Hematopoietic multipotent progenitor cell treated with erythropoietin and hydrocortisone succinate and interleukin-3 and kit ligand, for 17 days (in vitro differentiated cells): Measurements from ENCODE around the gene SLC37A3.
"Not testable (repeated sequence)": the region's sequence is repeated elsewhere in the genome, so short reads cannot be mapped to it uniquely, and the experiment has no call there.

ENCODE experiments used
- DNase-seq: peaks from one replicate; pipeline ENCODE4 v3.0.0-alpha.2; 2015; ENCODE audit warnings: low spot score

Gene SLC37A3, protein sequence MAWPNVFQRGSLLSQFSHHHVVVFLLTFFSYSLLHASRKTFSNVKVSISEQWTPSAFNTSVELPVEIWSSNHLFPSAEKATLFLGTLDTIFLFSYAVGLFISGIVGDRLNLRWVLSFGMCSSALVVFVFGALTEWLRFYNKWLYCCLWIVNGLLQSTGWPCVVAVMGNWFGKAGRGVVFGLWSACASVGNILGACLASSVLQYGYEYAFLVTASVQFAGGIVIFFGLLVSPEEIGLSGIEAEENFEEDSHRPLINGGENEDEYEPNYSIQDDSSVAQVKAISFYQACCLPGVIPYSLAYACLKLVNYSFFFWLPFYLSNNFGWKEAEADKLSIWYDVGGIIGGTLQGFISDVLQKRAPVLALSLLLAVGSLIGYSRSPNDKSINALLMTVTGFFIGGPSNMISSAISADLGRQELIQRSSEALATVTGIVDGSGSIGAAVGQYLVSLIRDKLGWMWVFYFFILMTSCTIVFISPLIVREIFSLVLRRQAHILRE

DNA sequence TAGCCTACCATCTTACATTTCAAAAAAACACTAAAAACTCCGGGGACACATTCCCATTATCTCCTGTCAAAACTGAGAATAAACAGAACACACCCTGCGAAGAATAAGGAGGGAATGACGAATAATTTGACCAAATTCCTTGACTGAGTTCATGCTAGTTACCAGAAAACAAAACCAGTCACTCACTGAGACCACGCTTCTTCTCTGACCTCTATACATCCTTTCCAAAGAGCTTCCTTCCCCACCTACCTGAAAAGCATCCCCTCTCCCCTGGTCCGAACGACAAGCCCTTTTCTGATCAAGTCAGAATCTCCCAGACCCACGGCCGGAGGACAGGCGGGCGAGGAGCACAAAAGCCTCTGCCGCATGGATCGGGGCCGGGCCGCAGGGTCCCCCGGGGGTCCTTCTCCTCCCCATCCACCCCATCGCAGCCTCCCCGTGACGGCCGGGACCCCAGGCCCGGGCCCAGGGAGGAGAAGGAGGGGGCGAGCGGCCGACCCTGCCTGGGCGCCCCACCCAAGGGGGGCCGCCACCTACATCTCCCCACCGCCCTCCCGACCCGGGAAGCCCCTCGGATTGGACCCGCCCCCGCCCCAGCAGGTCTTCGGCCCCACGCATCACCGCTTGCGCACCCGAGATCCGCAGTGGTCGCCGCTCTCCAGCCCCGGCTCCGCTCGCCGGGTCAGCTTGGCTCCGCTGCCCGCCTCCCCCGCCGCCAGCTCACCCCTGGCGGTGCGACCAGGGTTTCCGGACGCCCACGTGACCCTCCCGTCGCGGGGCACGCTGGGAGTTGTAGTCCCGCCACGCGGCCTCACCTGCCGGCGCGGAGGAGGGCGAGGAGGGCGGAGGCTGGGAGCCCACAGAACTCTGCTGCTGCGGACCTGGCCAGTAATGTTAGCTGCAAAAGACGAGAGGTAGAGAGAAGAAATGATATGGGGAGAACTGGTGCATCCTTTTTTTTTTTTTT, at the start of gene SLC37A3:
Gene SLC37A3, minus strand, starts transcription at position 747 of the 967 bp plus-strand sequence. CDS start 16,004 bp downstream, outside the sequence.
- peak; percentile 82 for DNase-seq

DNA sequence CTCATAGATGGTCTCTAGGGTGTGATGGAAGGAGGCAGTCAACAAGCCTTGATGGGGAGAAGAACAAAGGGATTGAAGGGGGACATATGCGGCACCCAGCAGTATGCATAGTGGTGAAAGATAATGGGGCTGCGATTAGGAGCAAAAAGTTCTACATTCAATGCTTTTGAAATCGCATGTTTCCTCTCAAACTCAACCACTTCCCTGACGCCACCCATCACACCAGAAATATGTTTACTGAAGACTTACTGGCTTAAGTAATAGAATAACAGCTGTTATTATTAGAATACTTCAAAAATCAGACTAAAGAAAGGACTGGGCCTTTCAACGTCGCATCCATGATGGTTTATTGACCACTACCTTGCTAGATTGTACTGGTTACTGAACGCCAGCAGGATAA, 49.5 kb upstream of the SLC37A3 start:
- no peak for DNase-seq

DNA sequence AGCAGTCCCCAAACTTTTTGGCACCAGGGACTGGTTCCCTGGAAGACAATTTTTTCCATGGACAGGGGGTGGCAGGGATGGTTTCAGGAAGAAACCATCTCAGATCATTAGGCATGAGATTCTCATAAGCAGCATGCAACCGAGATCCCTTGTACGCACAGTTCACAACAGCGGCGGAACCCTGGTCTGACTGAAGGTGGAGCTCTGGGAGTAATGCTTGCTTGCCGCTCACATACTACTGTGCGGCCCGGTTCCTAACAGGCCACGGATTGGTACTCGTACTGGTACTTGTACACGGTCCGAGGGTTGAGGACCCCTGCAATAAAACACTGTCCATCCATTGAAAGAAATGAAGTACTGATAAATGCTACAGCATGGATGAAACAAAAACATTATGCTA, 48.1 kb upstream of the SLC37A3 start:
- no peak for DNase-seq

DNA sequence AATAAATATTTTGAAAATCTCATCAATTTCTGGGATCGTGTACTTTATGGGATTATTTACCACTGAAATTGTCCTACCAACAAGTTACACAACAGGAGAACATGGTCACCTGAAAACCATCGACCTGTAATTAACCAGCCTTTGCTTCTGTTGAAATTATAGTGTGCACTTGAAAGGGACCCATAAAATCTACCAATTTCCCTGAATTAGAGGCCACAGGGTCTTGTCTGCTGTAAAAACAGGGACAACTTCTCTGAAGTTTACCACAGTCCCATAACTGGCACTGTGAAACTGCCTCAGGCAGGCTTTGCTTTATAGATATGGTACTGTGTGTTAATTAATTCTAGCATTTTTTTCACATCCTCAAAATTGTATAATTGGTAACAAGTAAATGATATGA, 43.2 kb upstream of the SLC37A3 start:
- no peak for DNase-seq

DNA sequence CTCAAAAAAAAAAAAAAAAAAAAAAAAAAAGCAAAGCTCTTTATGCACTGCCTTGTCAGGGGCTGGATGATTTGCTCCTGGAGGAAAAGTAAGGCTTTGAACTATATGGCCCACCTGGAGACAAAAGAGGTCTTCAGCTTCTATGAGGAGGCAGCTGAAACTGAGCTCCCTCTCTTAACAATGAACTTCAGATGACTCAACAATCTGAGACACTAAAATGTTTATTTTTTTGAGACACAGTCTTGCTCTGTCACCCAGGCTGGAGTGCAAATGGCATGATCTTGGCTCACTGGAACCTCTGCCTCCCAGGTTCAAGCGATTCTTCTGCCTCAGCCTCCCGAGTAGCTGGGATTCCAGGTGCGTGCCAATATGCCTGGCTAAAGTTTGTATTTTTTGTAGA, 42.3 kb upstream of the SLC37A3 start:
- DNase-seq: no peak

DNA sequence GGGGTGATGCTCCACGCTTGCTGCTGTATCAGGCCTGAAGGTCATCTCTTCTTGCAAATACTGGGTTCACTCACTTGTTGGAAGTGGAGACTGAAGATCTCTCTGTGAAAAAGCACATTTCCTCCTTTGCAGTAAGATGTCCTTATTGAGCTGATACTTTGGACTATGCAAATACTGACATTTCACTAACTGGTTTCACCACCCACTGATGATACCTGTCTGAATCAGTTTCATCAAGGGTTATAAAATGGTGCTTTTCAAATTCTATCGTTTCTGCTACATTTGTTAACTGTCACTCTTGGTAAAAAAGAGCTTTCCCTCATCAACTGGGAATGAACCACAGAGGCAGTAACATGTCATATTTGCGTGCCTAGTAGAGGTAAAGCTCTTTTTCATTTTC, 41.0 kb upstream of the SLC37A3 start:
- DNase-seq: no peak

DNA sequence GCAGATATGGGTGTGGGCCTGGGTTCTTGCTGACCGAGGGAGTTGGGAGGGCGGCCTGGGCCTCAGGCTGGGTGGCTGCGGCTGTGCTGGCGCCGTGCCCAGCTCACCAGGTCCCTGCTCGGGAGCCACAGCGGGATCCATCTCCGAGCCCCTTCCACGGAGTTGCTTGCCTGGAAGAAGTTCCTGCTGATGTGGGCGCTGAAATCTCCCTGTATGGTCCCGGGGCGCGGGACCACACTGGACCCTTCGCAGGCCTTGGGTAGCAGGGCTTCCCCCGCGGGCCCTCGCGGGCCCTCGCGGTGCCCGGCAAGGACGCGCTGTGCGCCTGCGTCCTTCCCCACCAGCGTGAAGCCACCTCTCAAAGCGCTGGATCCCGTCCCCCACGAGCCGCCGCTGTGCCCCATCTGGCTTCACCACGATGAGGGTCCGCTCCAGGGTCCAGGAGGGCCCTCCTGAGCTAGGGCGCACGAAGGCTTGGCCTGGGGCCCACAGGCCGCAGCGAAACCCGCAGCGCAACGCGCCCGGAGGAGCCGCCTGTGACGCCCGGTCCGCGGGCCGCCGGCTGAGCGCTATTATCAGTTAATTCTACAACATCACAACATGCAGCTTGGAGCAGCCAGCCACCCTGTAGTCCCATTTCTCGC, 37.0 kb upstream of the SLC37A3 start:
- no peak for DNase-seq

DNA sequence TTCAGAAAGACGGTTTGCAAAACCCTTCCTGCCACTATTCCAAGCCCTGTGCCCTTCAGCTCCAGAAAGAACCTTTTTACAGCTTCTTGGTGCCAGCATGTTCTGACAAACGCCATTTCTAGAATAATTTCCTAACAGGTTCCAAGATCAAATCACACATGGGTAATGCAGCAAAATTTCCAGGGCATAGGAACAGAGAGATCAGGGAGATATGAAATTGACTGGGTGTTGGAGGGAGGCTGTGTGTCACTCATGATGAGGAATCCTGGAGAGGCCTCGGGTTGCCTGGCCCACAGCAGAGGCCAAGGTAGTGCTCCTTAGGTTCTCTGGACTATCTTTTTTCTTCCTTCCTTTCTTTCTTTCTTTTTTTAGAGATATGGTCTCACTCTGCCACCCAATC, 35.1 kb upstream of the SLC37A3 start:
- no peak for DNase-seq

DNA sequence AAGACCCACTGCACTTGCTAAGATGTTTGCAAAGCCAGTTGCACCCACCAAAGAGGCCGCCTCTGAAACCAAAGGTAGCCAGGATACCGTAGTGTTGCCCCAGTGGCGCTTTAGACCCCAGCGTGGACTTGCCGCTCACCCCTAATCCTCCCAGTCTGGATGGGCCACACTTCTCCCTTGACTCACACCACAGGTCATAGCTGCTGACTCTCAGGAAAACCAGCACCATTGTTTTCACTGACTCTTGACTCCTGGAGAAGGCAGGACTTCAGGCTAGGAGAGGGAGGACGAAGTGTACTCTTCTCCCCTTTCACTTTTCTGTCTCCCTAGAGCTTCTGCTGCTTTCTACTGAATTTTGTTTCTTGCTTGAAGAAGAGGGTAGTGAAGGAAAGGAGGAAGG, 27.8 kb upstream of the SLC37A3 start:
- DNase-seq: no peak

DNA sequence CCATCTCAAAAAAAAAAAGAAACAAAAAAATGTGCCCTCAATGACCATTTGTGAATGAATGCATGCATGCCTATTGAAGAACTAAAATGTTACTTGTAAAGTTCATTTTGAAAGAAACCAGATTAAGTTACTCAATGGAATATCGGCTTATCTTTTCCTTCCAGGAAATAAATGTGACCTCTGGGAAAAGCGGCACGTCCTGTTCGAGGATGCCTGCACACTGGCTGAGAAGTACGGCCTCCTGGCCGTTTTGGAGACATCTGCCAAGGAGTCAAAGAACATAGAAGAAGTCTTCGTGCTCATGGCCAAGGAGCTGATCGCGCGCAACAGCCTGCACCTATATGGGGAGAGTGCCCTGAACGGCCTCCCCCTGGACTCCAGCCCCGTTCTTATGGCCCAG, 27.4 kb upstream of the SLC37A3 start:
- DNase-seq: no peak

DNA sequence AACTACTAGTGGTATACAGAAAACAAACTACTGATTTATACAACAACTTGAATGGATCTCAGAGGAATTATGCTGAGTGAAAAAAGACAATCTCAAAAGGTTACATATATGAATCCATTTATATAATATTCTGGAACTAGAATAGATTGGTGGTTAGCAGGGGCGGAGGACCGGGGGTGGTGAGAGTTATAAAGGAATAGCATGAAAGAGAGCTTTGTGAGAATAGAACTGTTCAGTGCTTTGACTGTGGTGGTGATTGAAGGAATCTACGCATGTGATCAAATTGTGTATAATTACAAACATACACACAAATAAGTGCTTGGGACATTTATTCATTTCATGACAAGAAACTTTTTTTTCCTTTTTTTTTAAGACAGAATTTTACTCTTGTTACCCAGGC, 25.2 kb upstream of the SLC37A3 start:
- no peak for DNase-seq

DNA sequence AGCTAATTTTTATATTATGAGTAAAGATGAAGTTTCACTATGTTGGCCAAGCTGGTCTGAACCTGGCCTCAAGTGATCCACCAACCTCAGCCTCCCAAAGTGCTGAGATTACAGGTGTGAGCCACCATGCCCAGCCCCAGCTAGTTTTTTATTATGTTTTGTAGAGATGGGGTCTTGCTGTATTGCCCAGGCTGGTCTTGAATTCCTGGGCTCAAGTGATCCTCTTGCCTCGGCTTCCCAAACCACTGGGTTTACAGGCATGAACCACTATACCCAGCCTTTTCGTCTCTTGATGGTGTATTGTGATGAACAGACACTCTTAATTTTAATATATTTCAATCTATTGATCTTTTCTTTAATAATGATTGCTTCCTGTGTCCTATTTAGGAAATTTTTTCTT, 23.2 kb upstream of the SLC37A3 start:
- no peak for DNase-seq

DNA sequence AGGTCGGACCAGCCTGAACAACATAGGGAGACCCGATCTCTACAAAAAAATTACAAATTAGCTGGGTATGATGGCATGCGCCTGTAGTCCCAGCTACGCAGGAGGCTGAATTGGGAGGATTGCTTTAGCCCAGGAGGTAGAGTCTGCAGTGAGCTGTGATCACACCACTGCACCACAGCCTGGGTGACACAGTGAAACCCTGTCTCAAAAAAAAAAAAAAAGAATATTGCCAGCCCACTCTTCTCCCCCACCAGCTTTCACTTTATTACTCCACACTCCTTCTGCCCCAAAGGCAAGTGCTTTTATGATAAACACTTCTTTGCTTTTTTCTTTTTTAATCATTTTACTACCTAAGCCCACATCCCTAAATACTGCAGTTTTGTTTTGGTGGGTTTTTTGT, 20.3 kb upstream of the SLC37A3 start:
- DNase-seq: no peak

DNA sequence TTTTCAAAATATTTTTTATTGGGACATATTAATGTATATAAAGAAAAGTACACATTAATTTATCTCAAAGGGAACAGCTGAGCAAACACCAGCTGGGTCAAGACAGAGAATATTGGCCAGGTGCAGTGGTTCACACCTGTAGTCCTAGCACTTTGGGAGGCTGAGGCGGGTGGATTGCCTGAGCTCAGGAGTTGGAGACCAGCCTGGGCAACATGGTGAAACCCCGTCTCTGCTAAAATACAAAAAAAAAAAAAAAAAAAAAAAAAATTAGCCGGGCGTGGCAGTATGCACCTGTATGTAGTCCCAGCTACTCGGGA, 19.8 kb upstream of the SLC37A3 start:
- not testable (repeated sequence) for DNase-seq

DNA sequence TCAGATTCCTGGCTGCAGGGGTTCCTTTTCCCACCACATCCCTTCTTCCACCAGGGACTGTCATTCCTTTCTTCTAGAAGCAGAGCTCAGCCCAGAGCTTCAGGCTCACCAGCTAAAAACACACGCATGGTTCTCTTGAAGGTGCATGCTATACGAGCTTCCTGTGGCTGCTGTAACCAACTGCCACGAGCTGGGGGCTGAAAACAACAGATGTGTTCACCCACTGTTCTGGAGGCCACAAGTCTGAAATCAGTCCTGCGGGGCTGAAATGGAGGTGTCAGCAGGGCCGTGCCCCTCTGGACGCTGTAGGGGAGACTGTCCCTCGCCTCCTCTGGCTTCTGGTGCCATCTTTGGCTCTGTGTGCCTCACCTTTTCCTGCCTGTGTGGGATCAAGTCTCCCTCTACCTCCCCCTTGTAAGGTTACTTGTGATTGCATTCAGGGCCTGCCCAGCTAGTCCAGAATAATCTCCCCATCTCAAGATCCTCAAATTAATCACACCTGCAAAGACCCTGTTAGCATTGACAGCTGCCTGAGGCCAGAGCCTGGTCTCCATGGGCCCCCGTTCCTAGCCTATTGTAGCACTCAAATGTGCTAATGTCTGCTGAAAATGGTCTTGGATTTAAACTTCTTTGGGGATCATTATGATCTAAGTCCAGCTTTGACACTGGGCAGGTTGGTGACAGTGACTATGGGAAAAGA, 19.3 kb upstream of the SLC37A3 start:
- no peak for DNase-seq

DNA sequence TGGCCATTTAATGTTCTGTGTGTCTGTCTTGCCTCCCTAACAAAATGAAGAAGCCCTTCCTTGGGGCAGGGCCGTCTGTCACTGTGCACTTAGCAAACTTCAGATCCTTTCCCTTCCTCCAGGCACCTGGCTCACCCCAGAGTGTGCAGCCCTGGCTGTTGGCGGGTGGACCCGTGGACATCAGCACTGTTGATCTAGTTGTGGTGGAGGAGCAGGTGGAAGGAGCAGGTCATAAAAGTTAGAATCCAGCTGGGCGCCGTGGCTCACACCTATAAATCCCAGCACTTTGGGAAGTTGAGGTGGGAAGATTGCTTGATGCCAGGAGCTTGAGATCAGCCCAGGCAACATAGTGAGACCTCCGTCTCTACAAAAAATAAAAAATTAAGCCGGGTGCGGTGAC, 18.2 kb upstream of the SLC37A3 start:
- DNase-seq: no peak

DNA sequence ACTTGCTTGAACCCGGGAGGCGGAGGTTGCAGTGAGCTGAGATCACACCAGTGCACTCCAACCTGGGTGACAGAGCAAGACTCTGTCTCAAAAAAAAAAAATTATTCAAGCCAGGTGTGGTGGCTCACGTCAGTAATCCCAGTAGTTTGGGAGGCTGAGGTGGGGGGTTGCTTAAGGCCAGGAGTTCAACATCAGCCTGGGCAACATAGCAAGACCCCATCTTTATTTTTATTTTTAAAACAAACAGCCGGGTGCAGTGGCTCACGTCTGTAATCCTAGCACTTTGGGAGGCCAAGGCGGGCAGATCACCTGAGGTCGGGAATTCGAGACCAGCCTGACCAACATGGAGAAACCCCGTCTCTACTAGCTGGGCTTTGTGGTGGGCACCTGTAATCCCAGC, 17.5 kb upstream of the SLC37A3 start:
- DNase-seq: not testable (repeated sequence)

DNA sequence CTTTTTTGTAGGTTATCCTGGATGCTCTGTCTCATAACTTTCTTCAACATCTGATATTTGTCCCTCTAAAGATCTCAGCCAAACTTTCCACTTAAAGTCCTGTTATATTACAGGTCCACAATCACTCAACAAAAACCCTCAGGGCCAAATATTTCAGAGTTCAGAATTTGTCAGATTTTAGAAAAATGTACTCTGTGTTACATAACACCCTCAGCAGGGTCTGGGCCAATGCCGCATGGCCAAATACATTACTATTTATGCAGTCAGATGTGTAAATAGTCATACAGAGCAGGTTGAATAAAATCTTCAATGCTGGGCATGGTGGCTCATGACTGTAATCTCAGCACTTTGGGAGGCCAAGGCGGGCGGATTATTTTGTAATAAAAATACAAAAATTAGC, 17.0 kb upstream of the SLC37A3 start:
- DNase-seq: no peak

DNA sequence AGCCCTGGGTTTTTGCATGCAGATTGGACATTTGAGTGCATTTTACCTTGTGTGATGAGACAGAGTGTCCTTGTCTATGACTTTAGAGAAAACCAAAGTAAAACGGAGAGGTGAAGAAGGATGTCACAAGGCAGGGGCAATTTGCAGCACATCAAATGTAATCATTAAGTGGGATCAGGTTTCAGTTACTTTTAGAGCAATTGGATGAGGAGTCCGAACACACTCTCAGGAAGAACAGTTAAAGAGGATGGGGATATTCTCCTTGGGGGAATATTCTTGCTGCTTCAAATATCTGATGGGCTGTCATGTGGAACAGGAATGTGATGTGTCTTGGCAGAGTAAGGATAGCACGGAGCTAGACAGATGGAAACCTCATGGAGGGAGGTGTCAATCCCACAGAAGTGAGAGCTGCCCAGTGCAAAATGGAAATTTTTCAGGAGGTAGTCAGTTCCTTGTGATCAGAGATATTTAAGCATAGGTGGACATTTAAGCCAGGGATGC, 6.3 kb upstream of the SLC37A3 start:
- no peak for DNase-seq

DNA sequence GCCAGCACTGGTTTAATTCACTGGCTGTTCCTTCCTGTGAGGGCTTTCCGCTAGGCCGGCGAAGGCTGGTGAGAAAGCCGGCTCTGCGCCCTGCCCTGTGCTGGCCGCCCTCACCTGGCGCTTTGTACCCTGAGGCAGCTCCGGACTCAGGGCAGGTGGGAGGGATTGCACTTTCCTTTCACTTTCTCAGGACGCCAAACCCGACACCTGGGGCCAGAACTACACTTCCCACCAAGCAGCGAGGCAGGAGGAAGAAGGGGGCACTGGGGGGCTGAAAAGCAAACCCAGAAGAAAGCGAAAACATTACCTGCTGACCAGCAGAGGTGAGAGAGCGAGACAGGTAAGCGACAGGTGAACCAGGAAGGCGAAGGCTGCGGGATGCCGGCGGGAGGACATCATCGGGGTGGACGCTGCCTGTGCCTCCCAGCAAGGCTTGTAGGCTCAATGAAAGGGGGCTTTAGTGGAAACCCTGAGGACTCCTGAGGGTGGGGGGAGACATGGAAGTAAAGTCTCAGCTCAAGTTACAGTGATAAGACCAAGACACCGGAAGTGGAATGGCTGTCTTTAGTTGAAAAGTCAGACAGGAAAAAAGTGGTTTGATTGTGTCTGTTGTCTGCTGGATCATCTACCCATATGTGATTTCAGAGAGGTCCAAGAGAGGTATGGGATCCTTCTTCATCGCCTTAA, 5.7 kb upstream of the SLC37A3 start, which contains the start of gene RAB19:
Gene RAB19, plus strand, starts transcription at position 181 of the 687 bp plus-strand sequence. CDS start 3,589 bp downstream, outside the sequence.
- DNase-seq: no peak
